Neural cell (in vitro differentiated cells): Measurements from ENCODE around the gene GDF9. TPM values are rescaled to one million over a fixed set of nuclear protein-coding genes. Genes with fewer than 3 reads are reported as not detected.

Experiments
- H2AFZ ChIP-seq: fragments of 200-600, 300-800 bp; sonication (generic), shearing (Covaris generic); 2 replicates; pipeline ENCODE4 v1.6.0; 2014; ENCODE audit warnings: low read depth, mild to moderate bottlenecking, antibody characterized with exemption, low read length, moderate library complexity
- H3F3A ChIP-seq: fragments of 200-600 bp; shearing (Covaris generic); 2 replicates; pipeline ENCODE4 v1.6.1; 2016; ENCODE audit warnings: mild to moderate bottlenecking, moderate library complexity, mixed read lengths, antibody characterized with exemption, low read length; ENCODE audit not compliant: insufficient read depth, poor library complexity, severe bottlenecking
- H3K27ac ChIP-seq: fragments of 200-600, 300-800 bp; sonication (generic), shearing (Covaris generic); 2 replicates; pipeline ENCODE4 v1.5.1; 2014; ENCODE audit warnings: mild to moderate bottlenecking, low read length, moderate library complexity
- H3K27me3 ChIP-seq: fragments of 300-800, 200-600 bp; sonication (generic), shearing (Covaris generic); 2 replicates; pipeline ENCODE4 v1.6.0; 2014; ENCODE audit warnings: mild to moderate bottlenecking, low read depth, low read length, moderate library complexity; ENCODE audit not compliant: insufficient read depth
- H3K36me3 ChIP-seq: fragments of 300-800, 200-600 bp; sonication (generic), shearing (Covaris generic); 2 replicates; pipeline ENCODE4 v1.5.1; 2014; ENCODE audit warnings: mild to moderate bottlenecking, antibody characterized with exemption, low read length, moderate library complexity; ENCODE audit not compliant: insufficient read depth
- H3K4me2 ChIP-seq: fragments of 300-800, 200-600 bp; sonication (generic), shearing (Covaris generic); 2 replicates; pipeline ENCODE4 v1.6.0; 2014; ENCODE audit warnings: mild to moderate bottlenecking, low read length
- H3K4me3 ChIP-seq: fragments of 300-800, 200-600 bp; sonication (generic), shearing (Covaris generic); 2 replicates; pipeline ENCODE4 v1.5.1; 2014; ENCODE audit warnings: mild to moderate bottlenecking, low read length, moderate library complexity
- H3K79me2 ChIP-seq: fragments of 200-600 bp; shearing (Covaris generic); replicated peaks from 2 replicates; pipeline ENCODE4 v1.6.0; 2014; ENCODE audit warnings: mild to moderate bottlenecking, low read length, moderate library complexity; ENCODE audit not compliant: insufficient read depth
- H3K9ac ChIP-seq: fragments of 300-800, 200-600 bp; sonication (generic), shearing (Covaris generic); 2 replicates; pipeline ENCODE4 v1.6.1; 2016; ENCODE audit warnings: mild to moderate bottlenecking, low read length, mixed read lengths
- H3K9me2 ChIP-seq: fragments of 200-600 bp; shearing (Covaris generic); 2 replicates; pipeline ENCODE4 v1.6.1; 2016; ENCODE audit warnings: mild to moderate bottlenecking, low read length, mixed read lengths; ENCODE audit not compliant: insufficient read depth
- H3K9me3 ChIP-seq: fragments of 200-600, 300-800 bp; sonication (generic), shearing (Covaris generic); 2 replicates; pipeline ENCODE4 v1.6.1; 2016; ENCODE audit warnings: mild to moderate bottlenecking, mixed run types, low read length, moderate library complexity, mixed read lengths
- H4K20me1 ChIP-seq: fragments of 200-600 bp; shearing (Covaris generic); 2 replicates; pipeline ENCODE4 v1.6.1; 2016; ENCODE audit warnings: mild to moderate bottlenecking, mixed run types; ENCODE audit not compliant: insufficient read depth
- EP300 ChIP-seq: fragments of 450-650 bp; conservative IDR thresholded peaks from 2 replicates; pipeline ENCODE4 v1.6.1; 2014; ENCODE audit warnings: antibody characterized with exemption, mild to moderate bottlenecking, moderate library complexity; ENCODE audit not compliant: poor library complexity, severe bottlenecking
- EZH2 ChIP-seq: fragments of 200-600, 300-800 bp; shearing (Covaris generic), sonication (generic); IDR thresholded peaks from 2 replicates; pipeline ENCODE4 v1.6.1; 2014; ENCODE audit warnings: antibody characterized with exemption, low read length, borderline replicate concordance, mild to moderate bottlenecking; ENCODE audit not compliant: insufficient read depth, poor library complexity, severe bottlenecking
- MXI1 ChIP-seq: fragments of 450-650 bp; conservative IDR thresholded peaks from 2 replicates; pipeline ENCODE4 v1.6.1; 2014; ENCODE audit warnings: antibody characterized with exemption, mild to moderate bottlenecking; ENCODE audit not compliant: poor library complexity, severe bottlenecking
- POLR2AphosphoS5 ChIP-seq: IDR thresholded peaks from 2 replicates; pipeline ENCODE4 v1.6.1; 2012
- RAD21 ChIP-seq: fragments of 450-650 bp; conservative IDR thresholded peaks from 2 replicates; pipeline ENCODE4 v1.6.1; 2014; ENCODE audit warnings: antibody characterized with exemption, mild to moderate bottlenecking, moderate library complexity
- REST ChIP-seq: IDR thresholded peaks from 2 replicates; pipeline ENCODE4 v1.6.1; 2012; ENCODE audit warnings: borderline replicate concordance
- SMC3 ChIP-seq: fragments of 450-650 bp; conservative IDR thresholded peaks from 2 replicates; pipeline ENCODE4 v1.6.1; 2014; ENCODE audit warnings: antibody characterized with exemption, mild to moderate bottlenecking, moderate library complexity; ENCODE audit not compliant: poor library complexity
- TAF1 ChIP-seq: IDR thresholded peaks from 2 replicates; pipeline ENCODE4 v1.6.1; 2012; ENCODE audit warnings: low read depth
- polyA plus RNA-seq: library from polyadenylated mRNA; depleted of rRNA; stranded (reverse); fragments of >200 nt; gene quantifications from 2 replicates; pipeline ENCODE4 v1.2.3, GENCODE V29; 2014
- TF ChIP-seq, protein P1 (sequence below): fragments of 450-650 bp; IDR thresholded peaks from 2 replicates; pipeline ENCODE4 v1.5.1; 2014; ENCODE audit warnings: antibody characterized with exemption, mild to moderate bottlenecking, moderate library complexity; ENCODE audit not compliant: poor library complexity, severe bottlenecking

The GDF9 gene
- polyA plus RNA-seq, 1 donor from 2014 or later = 5.1 TPM

GRCh38 chr5:132841305-132841704 lies 25.0 kb downstream of the GDF9 start:
- no peaks in the 10 kb centered on the region for H3K36me3 ChIP-seq
- H3K79me2 ChIP-seq = no peaks in the 10 kb centered on the region
- H3K9me3 ChIP-seq = no peaks in the 10 kb centered on the region
- H3K9ac ChIP-seq = no peak overlapping the region
- no peak overlapping the region for H3K4me3 ChIP-seq
- H4K20me1 ChIP-seq = no peaks in the 10 kb centered on the region
- H3F3A ChIP-seq = no peaks in the 10 kb centered on the region
- no peaks in the 10 kb centered on the region for H3K27me3 ChIP-seq
- no peaks in the 10 kb centered on the region for H3K9me2 ChIP-seq
- H3K4me2 ChIP-seq = no peak overlapping the region
- no peak for TF ChIP-seq RAD21
- no peak for TF ChIP-seq EP300
- TF ChIP-seq MXI1 = no peak
- TF ChIP-seq REST = no peak
- no peak for TF ChIP-seq SMC3
- TF ChIP-seq EZH2 = no peak
- TF ChIP-seq, protein P1, sequence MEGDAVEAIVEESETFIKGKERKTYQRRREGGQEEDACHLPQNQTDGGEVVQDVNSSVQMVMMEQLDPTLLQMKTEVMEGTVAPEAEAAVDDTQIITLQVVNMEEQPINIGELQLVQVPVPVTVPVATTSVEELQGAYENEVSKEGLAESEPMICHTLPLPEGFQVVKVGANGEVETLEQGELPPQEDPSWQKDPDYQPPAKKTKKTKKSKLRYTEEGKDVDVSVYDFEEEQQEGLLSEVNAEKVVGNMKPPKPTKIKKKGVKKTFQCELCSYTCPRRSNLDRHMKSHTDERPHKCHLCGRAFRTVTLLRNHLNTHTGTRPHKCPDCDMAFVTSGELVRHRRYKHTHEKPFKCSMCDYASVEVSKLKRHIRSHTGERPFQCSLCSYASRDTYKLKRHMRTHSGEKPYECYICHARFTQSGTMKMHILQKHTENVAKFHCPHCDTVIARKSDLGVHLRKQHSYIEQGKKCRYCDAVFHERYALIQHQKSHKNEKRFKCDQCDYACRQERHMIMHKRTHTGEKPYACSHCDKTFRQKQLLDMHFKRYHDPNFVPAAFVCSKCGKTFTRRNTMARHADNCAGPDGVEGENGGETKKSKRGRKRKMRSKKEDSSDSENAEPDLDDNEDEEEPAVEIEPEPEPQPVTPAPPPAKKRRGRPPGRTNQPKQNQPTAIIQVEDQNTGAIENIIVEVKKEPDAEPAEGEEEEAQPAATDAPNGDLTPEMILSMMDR = no peak
- no peak for TF ChIP-seq POLR2AphosphoS5
- TF ChIP-seq TAF1 = no peak
- no peak overlapping the region for H3K27ac ChIP-seq
- no peak overlapping the region for H2AFZ ChIP-seq

DNA sequence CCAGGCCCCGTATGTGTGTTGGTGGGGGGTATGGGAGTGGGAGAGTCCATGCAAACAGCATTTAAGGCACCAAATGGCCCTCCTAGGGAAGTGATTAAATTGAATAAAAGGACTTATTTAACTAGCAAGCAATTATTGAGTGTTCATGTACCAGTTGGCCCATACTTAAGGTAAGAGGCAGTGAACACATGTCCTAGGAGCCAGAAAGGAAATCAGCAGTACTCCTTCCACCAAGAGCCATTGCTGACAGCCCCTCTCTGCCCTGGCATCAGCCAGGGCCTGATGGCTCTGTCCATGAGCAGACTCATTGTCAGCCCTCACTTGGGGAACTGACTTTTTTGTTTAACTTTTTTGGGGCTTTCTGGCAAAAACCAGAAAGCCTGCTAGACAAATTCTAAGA lies 25.4 kb downstream of the GDF9 start:
- Histone ChIP-seq H4K20me1 (no peaks in the 10 kb centered on the region), H3K79me2 (no peaks in the 10 kb centered on the region), H3K4me2 (no peak overlapping the region), H3F3A (no peaks in the 10 kb centered on the region), H3K27me3 (no peaks in the 10 kb centered on the region), H3K27ac (no peak overlapping the region), H3K36me3 (no peaks in the 10 kb centered on the region), H3K9me3 (no peaks in the 10 kb centered on the region), H2AFZ (no peak overlapping the region), H3K4me3 (no peak overlapping the region), H3K9me2 (no peaks in the 10 kb centered on the region), H3K9ac (no peak overlapping the region)
- no peak for TF ChIP-seq MXI1
- no peak for TF ChIP-seq REST
- TF ChIP-seq, protein P1 = no peak
- no peak for TF ChIP-seq TAF1
- TF ChIP-seq SMC3 = no peak
- TF ChIP-seq EZH2 = no peak
- TF ChIP-seq EP300 = no peak
- no peak for TF ChIP-seq POLR2AphosphoS5
- no peak for TF ChIP-seq RAD21
